Inflammatory macrophage treated with lipopolysaccharide for 4 hours (primary cell): ENCODE measurements around the gene HIP1.
"Not testable (repeated sequence)": the region's sequence is repeated elsewhere in the genome, so short reads cannot be mapped to it uniquely, and the experiment has no call there.

Experiments used
- DNase-seq: peaks from one replicate; pipeline ENCODE4 v3.0.0-alpha.2; 2020

Gene HIP1

GRCh38 chr7:75485355-75485978, 253.3 kb downstream of the HIP1 start:
- DNase-seq: not testable (repeated sequence)
